ENCODE results near the gene OTULINL. TPM values are rescaled to one million over a fixed set of nuclear protein-coding genes. Genes with fewer than 3 reads are reported as not detected.

Gene OTULINL
- total and polyA plus RNA-seq, 2 of the 8 experiments (the other 6 are each of a cell fraction or from before 2014, with no cell fraction given), result 3.1 to 8.3 TPM

DNA sequence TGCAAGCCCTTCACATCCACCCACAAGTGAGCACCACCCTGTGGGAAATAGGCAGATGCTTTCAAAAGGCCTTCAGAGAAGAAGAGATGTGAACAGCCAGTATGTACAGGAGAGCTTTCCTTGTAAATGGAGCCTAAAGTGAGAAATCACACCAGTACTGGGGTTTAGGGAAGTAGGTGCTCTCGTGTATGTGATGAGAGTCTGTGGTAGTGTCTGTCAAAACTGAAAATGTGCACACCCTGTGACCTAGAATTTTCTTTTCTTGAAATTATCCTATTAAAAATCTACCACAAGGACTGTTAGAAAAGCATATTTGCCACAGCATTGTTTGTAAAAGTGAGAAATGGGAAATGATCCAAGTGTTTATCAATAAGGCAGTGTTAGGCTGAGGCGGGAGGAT lies 16.6 kb downstream of the OTULINL start (continued):
- TF ChIP-seq CTBP2 (IDR thresholded peaks at IDR 0.05; ENCODE audit: borderline replicate concordance, insufficient read depth, insufficient read length, low read length) (no peak), HDAC6 (IDR thresholded peaks at IDR 0.05; ENCODE audit: low read depth, low read length) (no peak)

All from H1 (cell line).